ENCODE data around the gene SLC36A1. TPM values are rescaled to one million over a fixed set of nuclear protein-coding genes. Genes with fewer than 3 reads are reported as not detected.
A peak's percentile ranks its signal among the peaks of the same experiment; 100 is the strongest.

SLC36A1 gene
- total and polyA plus RNA-seq, 11 donors: 1.2 to 18.8 (median 2.8) TPM

DNA sequence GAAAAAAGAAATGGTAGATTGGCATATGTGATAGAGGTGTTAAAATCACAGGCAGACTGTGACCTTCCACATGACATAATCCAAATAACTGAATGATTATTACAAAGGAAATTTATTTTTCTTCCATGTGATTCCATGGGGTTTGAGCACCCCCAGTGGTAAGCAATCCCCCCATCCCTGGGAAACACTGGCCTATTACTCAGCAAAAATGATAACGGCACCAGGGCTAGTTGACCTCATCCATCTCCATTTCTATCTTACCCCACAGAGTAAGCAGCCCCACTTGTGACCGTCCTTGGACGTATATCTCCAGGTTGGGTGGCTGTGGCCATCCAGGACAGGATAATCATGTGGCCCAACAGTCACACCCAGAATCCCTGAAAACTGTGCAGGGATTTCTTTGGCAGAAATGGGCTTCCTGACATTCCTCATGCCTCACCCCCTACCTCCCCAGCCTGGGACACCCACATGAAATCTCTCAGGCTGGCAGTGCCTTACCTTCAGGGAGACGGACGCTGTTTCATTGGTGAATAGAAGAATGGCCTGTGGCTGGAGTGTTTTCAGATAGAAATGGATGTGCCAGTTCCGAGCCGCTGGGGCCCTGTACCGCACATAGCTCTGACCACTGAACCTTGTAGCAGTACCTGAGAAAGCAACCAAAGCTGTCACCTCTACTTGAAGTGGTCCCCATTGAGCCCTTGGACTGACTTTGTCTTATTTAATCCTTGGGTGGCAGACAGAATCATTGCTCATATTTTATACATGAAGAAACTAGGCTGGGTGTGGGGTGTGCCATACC is 69.9 kb downstream of the SLC36A1 start:
- intact Hi-C loops (cut with DNase I): loop anchor here in 1 of 10 donors (5.0 kb wide), 1 partner anchor 225 kb away; no protein-coding TSS in a partner anchor
- H3K4me1 ChIP-seq: no peaks in the 10 kb centered on the region
- no peak overlapping the region for H3K27ac ChIP-seq
- no peak for TF ChIP-seq POLR2A (IDR thresholded peaks at IDR 0.05)
- TF ChIP-seq, protein P1, sequence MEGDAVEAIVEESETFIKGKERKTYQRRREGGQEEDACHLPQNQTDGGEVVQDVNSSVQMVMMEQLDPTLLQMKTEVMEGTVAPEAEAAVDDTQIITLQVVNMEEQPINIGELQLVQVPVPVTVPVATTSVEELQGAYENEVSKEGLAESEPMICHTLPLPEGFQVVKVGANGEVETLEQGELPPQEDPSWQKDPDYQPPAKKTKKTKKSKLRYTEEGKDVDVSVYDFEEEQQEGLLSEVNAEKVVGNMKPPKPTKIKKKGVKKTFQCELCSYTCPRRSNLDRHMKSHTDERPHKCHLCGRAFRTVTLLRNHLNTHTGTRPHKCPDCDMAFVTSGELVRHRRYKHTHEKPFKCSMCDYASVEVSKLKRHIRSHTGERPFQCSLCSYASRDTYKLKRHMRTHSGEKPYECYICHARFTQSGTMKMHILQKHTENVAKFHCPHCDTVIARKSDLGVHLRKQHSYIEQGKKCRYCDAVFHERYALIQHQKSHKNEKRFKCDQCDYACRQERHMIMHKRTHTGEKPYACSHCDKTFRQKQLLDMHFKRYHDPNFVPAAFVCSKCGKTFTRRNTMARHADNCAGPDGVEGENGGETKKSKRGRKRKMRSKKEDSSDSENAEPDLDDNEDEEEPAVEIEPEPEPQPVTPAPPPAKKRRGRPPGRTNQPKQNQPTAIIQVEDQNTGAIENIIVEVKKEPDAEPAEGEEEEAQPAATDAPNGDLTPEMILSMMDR (IDR thresholded peaks at IDR 0.05): no peak
- 90 to 93% (median 92%) methylated on average over 5 to 8 of the region's 8 CpGs for WGBS, 4 donors
- no peaks in the 10 kb centered on the region for H3K27me3 ChIP-seq
- no peak for DNase-seq
- no peaks in the 10 kb centered on the region for H3K36me3 ChIP-seq
- no peak overlapping the region for H3K4me3 ChIP-seq
- no peak for ATAC-seq
- no peaks in the 10 kb centered on the region for H3K9me3 ChIP-seq

DNA sequence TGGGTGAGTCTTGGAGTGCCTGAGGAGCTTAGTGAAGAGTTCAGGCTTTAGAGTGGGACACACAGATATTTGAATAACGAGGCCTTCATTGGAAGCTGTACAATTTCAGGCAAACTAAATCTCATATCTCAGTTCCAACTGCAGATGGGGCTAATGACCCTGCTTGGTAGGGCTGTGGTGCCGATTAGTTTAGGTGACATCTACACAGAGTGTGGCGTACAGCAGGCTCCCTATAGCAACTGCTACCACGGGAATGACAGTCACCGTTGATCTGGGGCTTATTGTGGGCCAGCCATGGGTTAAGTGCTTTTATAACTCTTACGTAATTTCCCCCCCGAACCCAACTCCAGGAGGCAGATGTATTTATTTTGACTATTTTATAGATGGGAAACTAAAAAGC is 72.9 kb downstream of the SLC36A1 start:
- TF ChIP-seq POLR2A (IDR thresholded peaks at IDR 0.05): no peak
- TF ChIP-seq, protein P1 (IDR thresholded peaks at IDR 0.05): peak in 8 of 12 donors; percentile 15 to 40 (median 28)
- no peaks in the 10 kb centered on the region for H3K9me3 ChIP-seq
- 56 to 65% (median 64%) methylated on average over 7 of the region's 7 CpGs for WGBS, 4 donors
- no peaks in the 10 kb centered on the region for H3K27me3 ChIP-seq
- H3K4me3 ChIP-seq: no peak overlapping the region
- no peaks in the 10 kb centered on the region for H3K36me3 ChIP-seq
- intact Hi-C loops (cut with DNase I): loop anchor here in 9 of 10 donors (1.0 to 10.0 kb wide), 4 partner anchors 127 to 225 kb away; no protein-coding TSS in a partner anchor
- ATAC-seq: peak; percentile 45 to 78 (median 60)
- no peaks in the 10 kb centered on the region for H3K4me1 ChIP-seq
- DNase-seq: no peak
- no peak overlapping the region for H3K27ac ChIP-seq

DNA sequence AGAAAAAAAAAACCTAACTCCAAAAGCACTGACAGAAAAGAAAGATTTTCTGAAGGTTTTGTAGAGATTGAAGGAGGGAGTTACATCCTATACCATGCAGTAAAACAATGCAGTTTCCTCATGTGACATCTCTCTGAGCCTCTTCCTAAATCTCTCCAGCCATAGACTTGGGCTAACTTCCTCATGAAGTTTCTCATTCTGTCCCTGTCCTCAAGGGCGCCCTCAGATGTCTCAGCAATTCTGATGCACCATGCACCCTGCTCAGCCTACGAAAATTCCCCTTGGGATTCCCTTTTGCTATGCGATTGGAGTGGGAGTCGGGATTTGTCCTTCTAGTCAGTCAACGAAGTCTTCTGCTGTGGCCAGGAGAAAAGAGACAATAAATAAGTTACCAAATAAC is 74.8 kb downstream of the SLC36A1 start:
- Histone ChIP-seq H3K36me3 (no peaks in the 10 kb centered on the region), H3K9me3 (no peaks in the 10 kb centered on the region), H3K4me3 (no peak overlapping the region), H3K27me3 (no peaks in the 10 kb centered on the region), H3K27ac (no peak overlapping the region), H3K4me1 (no peaks in the 10 kb centered on the region)
- DNase-seq (no peak), ATAC-seq (no peak)
- intact Hi-C loops (cut with DNase I): loop anchor here in 8 of 10 donors (5.0 to 10.0 kb wide), 3 partner anchors 125 to 223 kb away; no protein-coding TSS in a partner anchor
- TF ChIP-seq, protein P1 (IDR thresholded peaks at IDR 0.05): no peak
- no peak for TF ChIP-seq POLR2A (IDR thresholded peaks at IDR 0.05)
- 79 to 82% (median 80%) methylated on average over 5 of the region's 5 CpGs for WGBS, 4 donors

DNA sequence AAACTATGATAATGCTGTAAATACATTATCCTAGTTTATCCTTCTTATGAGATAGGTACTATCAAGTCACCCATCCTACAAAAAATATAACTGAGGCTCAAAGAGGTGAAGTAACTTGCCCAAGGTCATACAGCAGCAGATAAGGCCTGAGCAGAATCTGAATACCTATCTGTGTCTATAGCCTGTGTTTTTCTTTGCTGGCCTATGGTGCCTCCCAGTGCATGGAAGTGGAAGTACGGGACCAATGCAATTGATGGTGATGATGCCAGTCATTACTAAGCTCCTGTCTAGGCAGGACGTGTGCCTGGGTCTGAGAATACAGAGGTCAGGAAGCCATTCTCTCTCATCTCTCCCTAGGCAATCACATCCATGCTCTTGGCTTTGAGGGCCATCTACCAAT is 75.9 kb downstream of the SLC36A1 start:
- no peaks in the 10 kb centered on the region for H3K36me3 ChIP-seq
- peak in 1 of 4 donors; percentile 53 for ATAC-seq

More for the DNA sequence above, 75.9 kb downstream of the SLC36A1 start:
- DNase-seq: no peak
- Histone ChIP-seq H3K27ac (no peak overlapping the region), H3K4me3 (no peak overlapping the region), H3K27me3 (no peaks in the 10 kb centered on the region), H3K4me1 (no peaks in the 10 kb centered on the region), H3K9me3 (no peaks in the 10 kb centered on the region)
- intact Hi-C loops (cut with DNase I): loop anchor here in 8 of 10 donors (5.0 to 10.0 kb wide), 3 partner anchors 124 to 221 kb away; no protein-coding TSS in a partner anchor
- no peak for TF ChIP-seq POLR2A (IDR thresholded peaks at IDR 0.05)
- TF ChIP-seq, protein P1 (IDR thresholded peaks at IDR 0.05): peak in 8 of 12 donors; percentile 13 to 39 (median 28)
- 56 to 78% (median 68%) methylated on average over 2 of the region's 2 CpGs for WGBS, 4 donors

Data from heart left ventricle (tissue), 16 donors.